GM12874 (cell line): ENCODE measurements around the gene DYNC1LI1.

Experiments
- CTCF ChIP-seq: IDR thresholded peaks from 2 replicates; pipeline ENCODE4 v1.5.1; 2011; ENCODE audit warnings: low read depth, mild to moderate bottlenecking, control low read depth, low read length, moderate library complexity; ENCODE audit not compliant: insufficient read depth

Gene DYNC1LI1

DNA sequence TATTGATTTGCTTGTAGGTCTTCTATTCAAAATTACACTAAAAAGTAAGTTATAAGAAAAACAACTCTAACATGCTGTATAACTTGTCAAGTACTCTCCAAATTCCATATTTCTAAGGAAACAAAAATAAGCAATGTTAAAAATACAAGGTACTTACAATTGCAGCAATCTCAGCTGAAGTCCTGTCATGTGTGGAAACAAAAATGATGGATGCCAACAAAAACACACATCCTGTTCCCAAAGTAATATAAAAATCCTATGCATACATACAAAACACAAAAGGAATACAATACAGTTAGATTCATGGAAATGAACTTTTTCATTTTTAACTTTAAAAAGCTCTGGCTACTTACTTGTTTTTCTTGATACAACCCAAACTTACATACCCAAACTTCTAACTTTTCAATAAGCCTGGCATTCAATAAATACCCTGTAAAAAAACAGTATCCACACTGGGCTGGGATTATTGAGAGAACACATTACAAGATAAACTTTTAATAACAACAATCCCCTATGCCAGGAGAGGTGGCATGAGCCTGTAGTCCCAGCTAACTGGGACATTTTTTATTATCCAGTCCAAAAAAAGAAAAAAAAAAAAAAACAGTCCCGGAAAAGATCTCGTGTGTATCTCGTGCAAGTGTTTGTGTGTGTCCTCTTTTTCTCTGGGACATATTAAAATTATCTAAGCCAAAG is 82.7 kb downstream of the DYNC1LI1 start:
- no peak for TF ChIP-seq CTCF

DNA sequence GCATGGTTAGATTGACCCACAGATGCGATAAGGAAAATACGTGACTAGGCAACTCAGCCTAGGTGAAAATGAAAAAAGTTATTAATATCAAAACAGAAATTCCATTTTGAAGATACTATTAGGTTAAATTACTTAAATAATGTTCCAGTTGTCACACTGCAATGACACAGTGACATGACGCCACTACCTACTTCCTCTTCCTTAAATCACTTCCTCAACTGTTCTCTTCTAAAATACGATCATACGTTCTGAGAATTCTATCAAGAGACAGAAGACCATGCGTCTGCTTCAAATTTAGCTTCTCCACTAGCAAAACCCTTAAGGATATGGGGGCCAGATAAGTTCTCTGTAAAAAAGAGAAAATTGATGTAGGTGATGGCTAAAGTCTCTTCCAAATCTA is 86.2 kb downstream of the DYNC1LI1 start:
- TF ChIP-seq CTCF = no peak

- no peak for TF ChIP-seq CTCF
Observed at GRCh38 chr3:32483772-32484171, 86.9 kb downstream of the DYNC1LI1 start.

DNA sequence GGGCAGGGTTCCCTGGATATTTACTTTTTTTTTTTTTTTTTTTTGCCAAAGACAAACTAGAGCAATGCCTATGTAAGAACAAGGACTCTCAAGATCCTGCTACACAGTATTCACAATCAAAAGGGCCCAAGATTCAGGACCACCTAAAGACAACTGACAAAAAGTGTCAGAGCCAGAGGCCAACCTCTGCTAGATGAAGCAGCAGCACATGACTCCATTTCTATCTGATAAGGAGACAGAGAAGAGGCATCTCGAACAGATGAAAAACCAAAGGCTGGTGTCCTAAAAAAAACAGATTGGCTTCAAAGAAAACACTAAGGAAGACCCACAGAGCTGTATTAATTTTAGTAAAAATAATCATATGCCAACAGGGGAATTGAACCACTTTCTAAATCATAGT is 88.0 kb downstream of the DYNC1LI1 start:
- TF ChIP-seq CTCF = no peak

- TF ChIP-seq CTCF = no peak
Observed at GRCh38 chr3:32481791-32482631, 88.6 kb downstream of the DYNC1LI1 start.

GRCh38 chr3:32480604-32481003 is 90.1 kb downstream of the DYNC1LI1 start:
- no peak for TF ChIP-seq CTCF
